Neural progenitor cell (in vitro differentiated cells): ENCODE measurements around the gene TMEM51. TPM values are rescaled to one million over a fixed set of nuclear protein-coding genes. Genes with fewer than 3 reads are reported as not detected.
A peak's percentile ranks its signal among the peaks of the same experiment; 100 is the strongest.

Experiments used
- DNase-seq: peaks from one replicate; pipeline ENCODE4 v3.0.0-alpha.2; 2016; ENCODE audit warnings: low spot score
- H2AFZ ChIP-seq: fragments of 200-600 bp; sonication (generic); replicated peaks from 2 replicates; pipeline ENCODE4 v1.6.1; 2016; ENCODE audit warnings: antibody characterized with exemption
- H3F3A ChIP-seq: fragments of 200-600 bp; sonication (generic); 2 replicates; pipeline ENCODE4 v1.6.1; 2016; ENCODE audit warnings: antibody characterized with exemption, low read depth
- H3K27ac ChIP-seq: fragments of 200-600 bp; sonication (generic); 2 replicates; pipeline ENCODE4 v1.5.1; 2016; ENCODE audit warnings: mild to moderate bottlenecking
- H3K27me3 ChIP-seq: fragments of 200-600 bp; sonication (generic); 2 replicates; pipeline ENCODE4 v1.6.1; 2016; ENCODE audit warnings: mild to moderate bottlenecking, moderate library complexity
- H3K36me3 ChIP-seq: fragments of 200-600 bp; sonication (generic); 2 replicates; pipeline ENCODE4 v1.5.1; 2016
- H3K4me1 ChIP-seq: fragments of 200-600 bp; sonication (generic); 2 replicates; pipeline ENCODE4 v1.6.1; 2016; ENCODE audit warnings: mixed run types
- H3K4me2 ChIP-seq: fragments of 200-600 bp; sonication (generic); 2 replicates; pipeline ENCODE4 v1.6.1; 2016
- H3K4me3 ChIP-seq: fragments of 200-600 bp; sonication (generic); 2 replicates; pipeline ENCODE4 v1.5.1; 2016
- H3K79me2 ChIP-seq: fragments of 200-600 bp; sonication (generic); 2 replicates; pipeline ENCODE4 v1.6.1; 2016; ENCODE audit warnings: low read depth
- H3K9ac ChIP-seq: fragments of 200-600 bp; sonication (generic); 2 replicates; pipeline ENCODE4 v1.6.1; 2016
- H3K9me3 ChIP-seq: fragments of 200-600 bp; sonication (generic); 2 replicates; pipeline ENCODE4 v1.5.1; 2016; ENCODE audit warnings: low read depth
- H4K20me1 ChIP-seq: fragments of 200-600 bp; sonication (generic); 2 replicates; pipeline ENCODE4 v1.6.1; 2016; ENCODE audit warnings: low read depth
- H3K27ac Mint-ChIP-seq: 3 replicates; pipeline ENCODE4 v1.8.0; 2021; ENCODE audit warnings: mixed read lengths
- H3K27me3 Mint-ChIP-seq: 2 replicates; pipeline ENCODE4 v1.8.0; 2022; ENCODE audit warnings: low read depth, mild to moderate bottlenecking, inconsistent platforms, moderate library complexity, mixed read lengths; ENCODE audit not compliant: insufficient read depth
- H3K36me3 Mint-ChIP-seq: 3 replicates; pipeline ENCODE4 v1.8.0; 2021; ENCODE audit warnings: mixed read lengths
- H3K4me1 Mint-ChIP-seq: 3 replicates; pipeline ENCODE4 v1.8.0; 2021; ENCODE audit warnings: mixed read lengths
- H3K4me3 Mint-ChIP-seq: 3 replicates; pipeline ENCODE4 v1.8.0; 2021; ENCODE audit warnings: mild to moderate bottlenecking, moderate library complexity, mixed read lengths
- H3K9me3 Mint-ChIP-seq: 3 replicates; pipeline ENCODE4 v1.8.0; 2020; ENCODE audit warnings: mixed read lengths
- CTCF ChIP-seq: fragments of 200-600 bp; sonication (generic); IDR thresholded peaks from 2 replicates; pipeline ENCODE4 v1.5.1; 2017; ENCODE audit warnings: antibody characterized with exemption, mild to moderate bottlenecking
- EZH2 ChIP-seq: fragments of 200-600 bp; sonication (generic); IDR thresholded peaks from 2 replicates; pipeline ENCODE4 v1.6.1; 2017; ENCODE audit warnings: antibody characterized with exemption, mild to moderate bottlenecking, moderate library complexity
- EZH2phosphoT487 ChIP-seq: fragments of 200-600 bp; sonication (generic); IDR thresholded peaks from 2 replicates; pipeline ENCODE4 v1.6.1; 2017; ENCODE audit warnings: antibody characterized with exemption
- total RNA-seq: library from RNA; depleted of rRNA; stranded (reverse); fragments of >200 nt; gene quantifications from 2 replicates; pipeline ENCODE4 v1.2.3, GENCODE V29; 2015; ENCODE audit warnings: low replicate concordance

The TMEM51 gene
- total RNA-seq, 1 donor from 2014 or later: 5.2 TPM

- Mint-ChIP-seq H3K36me3 (no peaks in the 10 kb centered on the region), H3K4me3 (peak overlapping the region; percentile 46), H3K4me1 (peaks cover 28% of the 10 kb centered on the region), H3K27me3 (peaks cover 13% of the 10 kb centered on the region), H3K9me3 (peaks cover 3% of the 10 kb centered on the region), H3K27ac (no peak overlapping the region)
- H3K9ac ChIP-seq: no peak overlapping the region
- H3K9me3 ChIP-seq: no peaks in the 10 kb centered on the region
- H2AFZ ChIP-seq: no peak overlapping the region
- TF ChIP-seq EZH2 (no peak), CTCF (no peak), EZH2phosphoT487 (no peak)
- no peak overlapping the region for H3K27ac ChIP-seq
- no peaks in the 10 kb centered on the region for H4K20me1 ChIP-seq
- H3K4me3 ChIP-seq: no peak overlapping the region
- no peaks in the 10 kb centered on the region for H3K79me2 ChIP-seq
- H3K27me3 ChIP-seq: peaks cover 25% of the 10 kb centered on the region
- H3F3A ChIP-seq: no peaks in the 10 kb centered on the region
- DNase-seq: no peak
- H3K4me2 ChIP-seq: no peak overlapping the region
- H3K4me1 ChIP-seq: no peaks in the 10 kb centered on the region
- no peaks in the 10 kb centered on the region for H3K36me3 ChIP-seq
These were observed 8.2 kb upstream of the TMEM51 start for GRCh38 chr1:15145327-15145726.

- H3K27ac Mint-ChIP-seq: peak overlapping the region; percentile 67
- H3K27ac ChIP-seq: no peak overlapping the region
- H3K9ac ChIP-seq: no peak overlapping the region
- H2AFZ ChIP-seq: no peak overlapping the region
- no peaks in the 10 kb centered on the region for H3F3A ChIP-seq
- H3K4me3 Mint-ChIP-seq: no peak overlapping the region
- H3K36me3 Mint-ChIP-seq: no peaks in the 10 kb centered on the region
- H3K4me1 Mint-ChIP-seq: peaks cover 21% of the 10 kb centered on the region
- no peaks in the 10 kb centered on the region for H3K79me2 ChIP-seq
- H3K4me1 ChIP-seq: no peaks in the 10 kb centered on the region
- no peak for DNase-seq
- no peaks in the 10 kb centered on the region for H3K9me3 ChIP-seq
- no peaks in the 10 kb centered on the region for H4K20me1 ChIP-seq
- peaks cover 34% of the 10 kb centered on the region for H3K27me3 ChIP-seq
- H3K27me3 Mint-ChIP-seq: peaks cover 13% of the 10 kb centered on the region
- no peaks in the 10 kb centered on the region for H3K36me3 ChIP-seq
- no peak for TF ChIP-seq EZH2phosphoT487
- TF ChIP-seq EZH2: no peak
- TF ChIP-seq CTCF: no peak
- H3K4me3 ChIP-seq: no peak overlapping the region
- no peak overlapping the region for H3K4me2 ChIP-seq
- H3K9me3 Mint-ChIP-seq: no peaks in the 10 kb centered on the region
These were observed 7.3 kb upstream of the TMEM51 start for GRCh38 chr1:15146142-15146680.

- no peak overlapping the region for H3K27ac ChIP-seq
These were observed 6.6 kb upstream of the TMEM51 start for GRCh38 chr1:15146971-15147376.

GRCh38 chr1:15148004-15148403, 5.5 kb upstream of the TMEM51 start:
- TF ChIP-seq CTCF: no peak
- no peak for TF ChIP-seq EZH2
- no peak for TF ChIP-seq EZH2phosphoT487
- Histone ChIP-seq H3K79me2 (no peaks in the 10 kb centered on the region), H4K20me1 (peaks cover 9% of the 10 kb centered on the region), H3K4me1 (no peaks in the 10 kb centered on the region), H3K9ac (no peak overlapping the region), H3K4me2 (no peak overlapping the region), H3K4me3 (no peak overlapping the region), H2AFZ (no peak overlapping the region), H3K9me3 (no peaks in the 10 kb centered on the region), H3K27me3 (peaks cover 52% of the 10 kb centered on the region), H3K27ac (no peak overlapping the region), H3K36me3 (no peaks in the 10 kb centered on the region), H3F3A (peaks cover 4% of the 10 kb centered on the region)
- Mint-ChIP-seq H3K27me3 (peaks cover 17% of the 10 kb centered on the region), H3K4me3 (no peak overlapping the region), H3K27ac (no peak overlapping the region), H3K36me3 (no peaks in the 10 kb centered on the region), H3K9me3 (no peaks in the 10 kb centered on the region), H3K4me1 (peaks cover 20% of the 10 kb centered on the region)
- no peak for DNase-seq

More at GRCh38 chr1:15146971-15147376, 6.6 kb upstream of the TMEM51 start:
- H4K20me1 ChIP-seq: peaks cover 7% of the 10 kb centered on the region
- H3K9ac ChIP-seq: no peak overlapping the region
- peaks cover 20% of the 10 kb centered on the region for H3K4me1 Mint-ChIP-seq
- H3K4me1 ChIP-seq: no peaks in the 10 kb centered on the region
- H3K27me3 ChIP-seq: peaks cover 41% of the 10 kb centered on the region
- H3K27me3 Mint-ChIP-seq: peaks cover 17% of the 10 kb centered on the region
- no peaks in the 10 kb centered on the region for H3K9me3 ChIP-seq
- peak overlapping the region; percentile 36 for H3K4me3 Mint-ChIP-seq
- no peaks in the 10 kb centered on the region for H3K36me3 ChIP-seq
- no peaks in the 10 kb centered on the region for H3K9me3 Mint-ChIP-seq
- no peak overlapping the region for H2AFZ ChIP-seq
- no peak overlapping the region for H3K27ac Mint-ChIP-seq
- H3K4me2 ChIP-seq: no peak overlapping the region
- H3F3A ChIP-seq: no peaks in the 10 kb centered on the region
- no peak for DNase-seq
- no peak overlapping the region for H3K4me3 ChIP-seq
- H3K36me3 Mint-ChIP-seq: no peaks in the 10 kb centered on the region
- no peaks in the 10 kb centered on the region for H3K79me2 ChIP-seq
- no peak for TF ChIP-seq EZH2phosphoT487
